Activated T-cell treated with anti-CD3 and anti-CD28 coated beads for 48 hours (primary cell): ENCODE results near the gene F11R.
A peak's percentile ranks its signal among the peaks of the same experiment; 100 is the strongest.
"Not testable (repeated sequence)": the region's sequence is repeated elsewhere in the genome, so short reads cannot be mapped to it uniquely, and the experiment has no call there.

Source experiments
- DNase-seq: peaks from one replicate; pipeline ENCODE4 v3.0.0-alpha.2; 2020; ENCODE audit warnings: low read depth

F11R gene

DNA sequence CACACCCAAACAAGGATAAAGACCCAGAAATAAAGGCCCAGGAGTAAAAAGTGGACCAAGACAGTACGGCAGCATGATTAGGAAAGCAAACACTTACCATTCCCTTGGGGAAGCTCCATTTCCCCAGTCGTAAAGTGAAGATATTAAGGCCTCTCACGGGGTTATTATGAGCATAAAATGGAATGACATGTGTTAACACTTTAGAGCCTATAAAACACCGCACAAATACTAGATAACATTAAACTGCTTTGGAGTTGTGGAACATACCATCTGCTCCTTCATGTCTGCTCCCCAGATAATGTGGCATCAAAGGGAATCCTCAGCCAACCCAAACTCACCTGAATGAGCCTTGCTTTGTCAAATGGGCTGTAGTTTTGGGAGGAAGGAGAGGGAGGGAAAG lies 57.4 kb downstream of the F11R start:
- no peak for DNase-seq

DNA sequence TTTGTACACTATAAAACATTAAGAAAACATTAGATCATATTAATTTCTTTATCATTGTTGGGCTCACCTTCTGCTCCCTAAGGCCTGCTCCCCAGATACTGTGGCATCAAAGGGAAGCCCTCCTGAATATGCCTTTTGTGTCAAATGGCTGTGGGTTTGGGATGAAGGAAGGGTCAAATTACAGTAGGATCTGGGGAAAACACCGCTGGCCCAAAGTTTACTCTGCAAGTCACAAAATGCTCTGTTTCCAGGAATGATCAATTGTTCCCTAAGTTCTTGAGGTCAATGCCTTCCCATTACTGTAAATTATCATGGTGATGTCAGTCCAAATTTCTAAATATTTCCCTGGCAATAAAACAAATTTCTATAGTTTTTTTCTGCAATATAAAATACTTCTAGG lies 59.5 kb downstream of the F11R start:
- no peak for DNase-seq

DNA sequence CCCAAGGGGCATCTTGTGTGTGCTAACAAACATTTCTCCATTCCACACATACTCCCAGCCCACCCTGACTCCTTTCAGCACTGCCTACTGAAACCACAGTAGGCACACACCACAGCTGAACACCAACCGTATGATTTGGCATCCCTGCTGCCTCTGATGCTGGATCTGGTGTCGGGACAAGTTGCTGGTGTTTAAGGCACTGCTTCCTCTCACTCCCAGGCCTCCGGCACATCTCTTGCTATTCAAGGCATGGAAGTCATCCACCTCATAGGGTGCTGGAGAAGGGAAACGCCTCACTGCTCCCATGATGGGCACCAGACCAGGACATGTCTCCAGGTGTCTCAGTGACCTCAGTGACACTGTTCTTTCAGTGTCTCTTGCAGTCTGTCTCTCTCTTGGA lies 64.0 kb downstream of the F11R start:
- no peak for DNase-seq

DNA sequence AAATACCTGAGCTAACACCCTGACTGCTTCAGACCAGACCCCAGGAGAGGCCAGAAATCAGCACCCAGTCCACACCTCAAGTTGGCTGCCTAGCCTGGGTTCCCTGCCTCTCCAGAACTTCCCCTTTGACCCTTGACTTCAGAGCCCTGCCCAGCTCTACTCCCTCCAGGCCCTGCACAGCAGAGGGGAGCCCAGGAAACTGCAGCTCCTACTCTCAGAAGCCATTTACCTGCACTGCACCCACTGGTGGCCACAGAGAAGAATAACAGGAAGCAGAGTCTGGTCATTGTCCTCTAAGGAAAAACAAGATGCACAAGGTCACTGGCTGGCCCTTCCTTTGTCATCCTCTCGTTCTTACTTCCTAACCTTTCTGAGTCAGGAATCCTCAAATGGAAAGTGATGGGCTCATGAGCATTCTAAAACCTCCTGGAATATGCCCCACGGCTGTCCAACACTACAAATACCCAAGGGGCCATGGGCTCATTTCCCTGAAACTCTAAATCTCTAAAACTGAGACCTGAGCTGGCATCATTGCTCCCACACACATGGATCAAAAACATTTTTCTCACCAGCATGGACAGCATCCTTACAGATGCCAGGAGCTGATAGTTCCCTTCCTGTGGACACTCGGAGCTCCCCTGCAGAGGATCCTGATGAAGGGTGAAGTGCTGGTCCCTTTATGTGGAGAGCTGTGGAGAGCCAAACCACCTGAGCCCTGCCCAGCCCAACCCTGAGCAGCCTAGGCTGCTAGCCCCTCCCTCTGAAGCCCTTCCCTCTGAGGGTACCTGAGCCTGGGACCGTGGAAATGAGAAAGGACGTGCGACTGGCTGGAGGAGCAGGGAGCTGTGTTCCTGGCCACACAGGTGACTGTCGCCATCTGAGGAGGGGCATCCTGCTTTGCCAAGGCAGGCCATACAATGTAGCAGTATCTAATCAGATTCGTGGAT lies 66.5 kb downstream of the F11R start, which contains the start of gene ITLN2:
TSS of gene ITLN2 (minus strand) at position 652 of the 947 bp plus-strand sequence. CDS start at position 584, 68 bp downstream.
- peak; percentile 30 for DNase-seq

DNA sequence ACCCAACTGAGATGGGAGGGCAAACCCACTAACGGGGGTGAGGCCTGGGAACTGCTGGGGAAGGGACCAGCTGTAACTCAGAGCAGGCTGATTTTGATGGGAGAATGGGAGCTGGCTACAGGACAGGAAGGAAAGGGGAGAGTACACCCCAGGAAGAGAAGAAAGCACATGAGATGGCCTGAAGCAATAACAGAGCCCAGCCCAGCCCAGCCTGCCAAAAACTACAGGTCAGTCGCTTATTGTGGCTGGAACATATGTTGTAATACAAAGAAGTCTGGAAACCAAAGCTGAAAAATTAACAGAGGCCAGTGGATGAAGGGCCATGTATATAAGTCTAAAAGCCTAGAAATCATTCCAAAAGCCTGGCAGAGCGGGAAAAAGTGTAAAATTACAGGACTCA lies 67.9 kb downstream of the F11R start:
- DNase-seq: no peak

DNA sequence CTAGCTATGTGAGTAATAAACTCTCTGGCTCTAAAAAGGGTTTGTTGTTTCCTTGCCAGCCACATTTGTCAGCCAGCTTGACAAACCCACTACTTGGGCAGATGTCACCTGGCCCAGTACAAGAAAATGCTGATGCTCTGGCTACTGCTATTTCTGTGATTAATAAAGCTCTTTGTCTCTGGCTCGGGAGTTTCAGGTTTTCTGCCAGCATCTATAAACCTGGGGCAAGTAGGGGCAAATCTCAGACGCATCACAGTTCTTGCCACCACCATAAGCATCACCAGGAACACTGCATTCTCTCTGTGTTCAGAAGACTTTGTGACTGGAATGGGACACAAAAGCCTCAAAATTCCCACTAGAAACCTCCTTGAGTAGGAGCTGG lies 68.8 kb downstream of the F11R start:
- DNase-seq: no peak

DNA sequence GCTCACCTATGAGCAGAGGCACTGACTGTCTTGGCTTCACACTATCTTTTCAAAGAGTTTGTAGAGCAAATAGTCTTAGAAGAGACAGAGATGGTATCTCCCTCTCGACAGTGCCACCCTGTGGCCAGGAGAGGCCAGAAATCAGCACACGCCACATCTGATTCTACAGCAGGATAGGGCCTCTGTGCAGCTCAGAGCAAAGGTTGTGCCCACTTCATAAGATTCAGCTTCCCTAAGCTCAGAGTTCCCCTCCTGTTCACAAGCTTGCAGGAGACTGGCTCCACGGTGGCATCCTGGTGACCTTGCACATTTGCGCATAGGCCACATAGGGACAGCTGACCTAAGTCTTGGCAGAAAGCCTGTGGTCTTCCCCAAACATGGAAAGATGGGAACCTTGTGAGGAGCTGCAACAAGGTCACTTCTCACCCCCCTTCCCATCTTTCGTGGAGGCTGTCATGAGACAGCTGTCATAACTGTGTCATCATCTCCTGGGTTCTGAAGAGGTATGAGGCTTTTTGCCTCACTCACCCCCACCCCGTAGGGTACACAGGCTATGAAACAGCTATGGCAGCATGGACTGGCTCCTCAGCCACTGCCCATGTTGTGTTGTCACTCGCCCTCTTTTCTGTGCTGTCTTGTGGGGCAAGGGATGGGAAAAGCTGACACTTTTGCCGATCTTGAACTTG lies 69.4 kb downstream of the F11R start:
- DNase-seq: peak; percentile 53

DNA sequence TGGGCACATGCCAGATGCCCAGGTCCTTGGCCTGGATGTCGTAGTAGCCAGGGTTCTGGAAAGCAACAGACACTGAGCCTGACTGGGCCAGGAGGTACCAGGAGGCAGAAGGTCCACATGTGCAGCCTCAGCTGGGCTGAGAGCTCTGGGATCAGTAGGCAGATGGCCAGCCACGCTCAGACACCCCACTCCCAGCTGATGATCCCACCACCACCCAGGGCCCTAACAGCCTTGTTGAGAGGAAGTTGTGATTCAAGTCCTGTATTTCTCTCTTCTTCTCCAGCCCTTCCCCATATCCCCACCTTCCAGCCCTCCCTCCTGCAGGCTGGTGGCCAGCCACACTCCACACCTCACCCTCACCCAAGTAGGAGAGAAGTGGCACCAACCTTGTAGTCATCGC lies 70.3 kb downstream of the F11R start:
- no peak for DNase-seq

DNA sequence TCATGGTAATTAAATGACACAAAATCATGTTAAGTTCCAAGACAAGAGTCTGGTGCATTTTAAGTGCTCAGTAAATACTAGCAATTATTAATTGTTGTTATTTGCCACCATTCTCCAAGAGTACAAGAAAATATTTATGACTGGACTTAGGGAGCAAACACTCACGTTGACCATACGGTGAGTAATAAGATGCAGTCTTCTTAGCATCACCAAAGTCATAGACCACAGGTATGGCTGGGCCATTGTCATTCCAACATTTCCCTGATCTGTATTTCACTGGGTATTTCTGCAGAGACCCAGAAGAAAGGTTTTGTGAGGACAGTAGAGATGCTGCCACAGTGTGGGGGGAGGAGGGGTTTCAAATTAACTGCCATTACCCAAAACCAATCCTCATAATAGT lies 71.1 kb downstream of the F11R start:
- no peak for DNase-seq

DNA sequence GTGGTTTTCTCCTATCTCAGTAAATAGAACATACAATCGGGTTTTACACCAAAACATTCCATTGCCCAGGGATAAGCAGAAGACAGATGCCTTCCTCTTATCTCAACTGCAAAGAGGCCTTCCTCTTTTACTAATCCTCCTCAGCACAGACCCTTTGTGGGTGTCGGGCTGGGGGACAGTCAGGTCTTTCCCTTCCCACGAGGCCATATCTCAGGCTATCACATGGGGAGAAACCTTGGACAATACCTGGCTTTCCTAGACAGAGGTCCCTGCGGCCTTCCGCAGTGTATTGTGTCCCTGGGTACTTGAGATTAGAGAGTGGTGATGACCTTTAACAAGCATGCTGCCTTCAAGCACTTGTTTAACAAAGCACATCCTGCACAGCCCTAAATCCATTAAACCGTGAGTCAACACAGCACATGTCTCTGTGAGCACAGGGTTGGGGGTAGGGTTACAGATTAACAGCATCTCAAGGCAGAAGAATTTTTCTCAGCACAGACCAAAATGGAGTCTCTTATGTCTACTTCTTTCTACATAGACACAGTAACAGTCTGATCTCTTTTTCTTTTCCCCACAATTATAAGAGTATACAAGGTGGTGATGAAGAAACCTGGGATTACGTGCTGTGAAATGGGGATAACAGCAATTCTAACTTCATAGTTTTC lies 71.6 kb downstream of the F11R start:
- DNase-seq: not testable (repeated sequence)

DNA sequence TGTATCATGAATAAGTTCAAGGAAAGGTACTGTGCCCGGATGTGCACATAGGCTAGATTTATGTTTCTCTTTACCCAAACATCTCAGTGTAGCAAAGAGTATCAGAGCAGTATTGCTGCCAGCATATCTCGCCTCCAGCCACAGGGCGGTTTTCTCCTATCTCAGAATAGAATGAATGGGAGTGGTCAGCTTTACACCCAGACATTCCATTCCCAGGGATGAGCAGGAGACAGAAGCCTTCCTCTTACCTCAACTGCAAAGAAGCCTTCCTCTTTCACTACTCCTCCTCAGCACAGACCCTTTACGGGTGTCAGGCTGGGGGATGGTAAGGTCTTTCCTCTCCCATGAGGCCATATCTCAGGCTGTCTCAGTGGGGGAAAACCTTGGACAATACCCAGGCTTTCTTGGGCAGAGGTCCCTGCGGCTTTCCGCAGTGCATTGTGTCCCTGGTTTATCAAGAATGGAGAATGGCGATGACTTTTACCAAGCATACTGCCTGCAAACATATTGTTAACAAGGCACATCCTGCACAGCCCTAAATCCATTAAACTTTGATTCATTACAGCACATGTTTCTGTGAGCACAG lies 73.7 kb downstream of the F11R start:
- not testable (repeated sequence) for DNase-seq

DNA sequence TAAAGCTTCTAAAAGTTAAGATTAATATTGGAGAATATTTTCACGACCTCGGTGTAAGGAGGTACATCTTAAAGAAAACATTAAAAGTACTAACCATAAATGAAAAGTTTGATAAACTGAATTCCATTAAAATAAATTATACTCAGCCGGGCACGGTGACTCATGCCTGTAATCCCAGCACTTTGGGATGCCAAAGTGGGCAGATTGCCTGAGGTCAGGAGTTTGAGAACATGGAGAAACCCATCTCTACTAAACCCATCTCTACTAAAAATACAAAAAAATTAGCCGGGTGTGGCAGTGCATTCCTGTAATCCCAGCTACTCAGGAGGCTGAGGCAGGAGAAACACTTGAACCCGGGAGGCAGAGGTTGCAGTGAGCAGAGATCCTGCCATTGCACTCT lies 75.1 kb downstream of the F11R start:
- DNase-seq: not testable (repeated sequence)
